ENCODE data around the gene SLC26A2. TPM values are rescaled to one million over a fixed set of nuclear protein-coding genes. Genes with fewer than 3 reads are reported as not detected.

The SLC26A2 gene
- total and polyA plus RNA-seq, 10 of the 15 experiments (the other 5 are each of a cell fraction or from before 2014, with no cell fraction given): 1.7 to 6.4 (median 4.2) TPM

- peak; percentile 62; the same call in 1 of the 2 replicates for TF ChIP-seq ATF7 (IDR thresholded peaks at IDR 0.05; ENCODE audit: low read depth)
- TF ChIP-seq POLR2AphosphoS5 (IDR thresholded peaks at IDR 0.05; ENCODE audit: low read length): no peak
- 0 out of 2 replicates have a peak, but pooled peaks have one; percentile 13 for TF ChIP-seq RUNX3 (IDR thresholded peaks at IDR 0.05; ENCODE audit: low read length)
- TF ChIP-seq ZNF217 (IDR thresholded peaks at IDR 0.05): no peak
- peak; percentile 55 to 61 for TF ChIP-seq IKZF2 (IDR thresholded peaks at IDR 0.05)
- no peak for TF ChIP-seq SPI1 (IDR thresholded peaks at IDR 0.05; ENCODE audit: borderline replicate concordance, insufficient read depth, low read depth, low read length)
- 0 out of 2 replicates have a peak, but pooled peaks have one; percentile 19 for TF ChIP-seq BACH1 (IDR thresholded peaks at IDR 0.05; ENCODE audit: borderline replicate concordance)
- TF ChIP-seq SIX5 (IDR thresholded peaks at IDR 0.05; ENCODE audit: low read depth, low read length, severe bottlenecking): no peak
- peak; percentile 35; the same call in 1 of the 2 replicates for TF ChIP-seq CREB1 (IDR thresholded peaks at IDR 0.05; ENCODE audit: low read depth)
- 0 out of 4 replicates have a peak, but pooled peaks have one; percentile 20 to 34 for TF ChIP-seq BHLHE40 (IDR thresholded peaks at IDR 0.05; ENCODE audit: borderline replicate concordance in 1 of 2, low read depth in 2 of 2, low read length in 1 of 2)
- peak; percentile 22; the same call in 1 of the 2 replicates for TF ChIP-seq SMC3 (IDR thresholded peaks at IDR 0.05; ENCODE audit: borderline replicate concordance, low read length)
- 0 out of 2 replicates have a peak, but pooled peaks have one; percentile 24 for TF ChIP-seq RAD21 (IDR thresholded peaks at IDR 0.05; ENCODE audit: insufficient read depth, low read depth, low read length)
- TF ChIP-seq, protein P1, sequence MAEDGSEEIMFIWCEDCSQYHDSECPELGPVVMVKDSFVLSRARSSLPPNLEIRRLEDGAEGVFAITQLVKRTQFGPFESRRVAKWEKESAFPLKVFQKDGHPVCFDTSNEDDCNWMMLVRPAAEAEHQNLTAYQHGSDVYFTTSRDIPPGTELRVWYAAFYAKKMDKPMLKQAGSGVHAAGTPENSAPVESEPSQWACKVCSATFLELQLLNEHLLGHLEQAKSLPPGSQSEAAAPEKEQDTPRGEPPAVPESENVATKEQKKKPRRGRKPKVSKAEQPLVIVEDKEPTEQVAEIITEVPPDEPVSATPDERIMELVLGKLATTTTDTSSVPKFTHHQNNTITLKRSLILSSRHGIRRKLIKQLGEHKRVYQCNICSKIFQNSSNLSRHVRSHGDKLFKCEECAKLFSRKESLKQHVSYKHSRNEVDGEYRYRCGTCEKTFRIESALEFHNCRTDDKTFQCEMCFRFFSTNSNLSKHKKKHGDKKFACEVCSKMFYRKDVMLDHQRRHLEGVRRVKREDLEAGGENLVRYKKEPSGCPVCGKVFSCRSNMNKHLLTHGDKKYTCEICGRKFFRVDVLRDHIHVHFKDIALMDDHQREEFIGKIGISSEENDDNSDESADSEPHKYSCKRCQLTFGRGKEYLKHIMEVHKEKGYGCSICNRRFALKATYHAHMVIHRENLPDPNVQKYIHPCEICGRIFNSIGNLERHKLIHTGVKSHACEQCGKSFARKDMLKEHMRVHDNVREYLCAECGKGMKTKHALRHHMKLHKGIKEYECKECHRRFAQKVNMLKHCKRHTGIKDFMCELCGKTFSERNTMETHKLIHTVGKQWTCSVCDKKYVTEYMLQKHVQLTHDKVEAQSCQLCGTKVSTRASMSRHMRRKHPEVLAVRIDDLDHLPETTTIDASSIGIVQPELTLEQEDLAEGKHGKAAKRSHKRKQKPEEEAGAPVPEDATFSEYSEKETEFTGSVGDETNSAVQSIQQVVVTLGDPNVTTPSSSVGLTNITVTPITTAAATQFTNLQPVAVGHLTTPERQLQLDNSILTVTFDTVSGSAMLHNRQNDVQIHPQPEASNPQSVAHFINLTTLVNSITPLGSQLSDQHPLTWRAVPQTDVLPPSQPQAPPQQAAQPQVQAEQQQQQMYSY (CRISPR knock-in tag; IDR thresholded peaks at IDR 0.05): 0 out of 2 replicates have a peak, but pooled peaks have one; percentile 20
- TF ChIP-seq, protein P2, sequence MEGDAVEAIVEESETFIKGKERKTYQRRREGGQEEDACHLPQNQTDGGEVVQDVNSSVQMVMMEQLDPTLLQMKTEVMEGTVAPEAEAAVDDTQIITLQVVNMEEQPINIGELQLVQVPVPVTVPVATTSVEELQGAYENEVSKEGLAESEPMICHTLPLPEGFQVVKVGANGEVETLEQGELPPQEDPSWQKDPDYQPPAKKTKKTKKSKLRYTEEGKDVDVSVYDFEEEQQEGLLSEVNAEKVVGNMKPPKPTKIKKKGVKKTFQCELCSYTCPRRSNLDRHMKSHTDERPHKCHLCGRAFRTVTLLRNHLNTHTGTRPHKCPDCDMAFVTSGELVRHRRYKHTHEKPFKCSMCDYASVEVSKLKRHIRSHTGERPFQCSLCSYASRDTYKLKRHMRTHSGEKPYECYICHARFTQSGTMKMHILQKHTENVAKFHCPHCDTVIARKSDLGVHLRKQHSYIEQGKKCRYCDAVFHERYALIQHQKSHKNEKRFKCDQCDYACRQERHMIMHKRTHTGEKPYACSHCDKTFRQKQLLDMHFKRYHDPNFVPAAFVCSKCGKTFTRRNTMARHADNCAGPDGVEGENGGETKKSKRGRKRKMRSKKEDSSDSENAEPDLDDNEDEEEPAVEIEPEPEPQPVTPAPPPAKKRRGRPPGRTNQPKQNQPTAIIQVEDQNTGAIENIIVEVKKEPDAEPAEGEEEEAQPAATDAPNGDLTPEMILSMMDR (IDR thresholded peaks at IDR 0.05 in 2 of 3, conservative IDR thresholded peaks at IDR 0.05 in 1 of 3; ENCODE audit: control insufficient read depth in 2 of 3, extremely low read depth in 1 of 3, insufficient read depth in 1 of 3, low read depth in 3 of 3, low read length in 3 of 3): peak; percentile 38 to 75 (median 49); a peak in 5 of 6 replicates
- peak; percentile 54 for TF ChIP-seq EED (IDR thresholded peaks at IDR 0.05; ENCODE audit: low read depth)
- no peak for TF ChIP-seq RELA (IDR thresholded peaks at IDR 0.05; ENCODE audit: borderline replicate concordance, partially characterized antibody)
- no peak for TF ChIP-seq ZNF274 (IDR thresholded peaks at IDR 0.05; ENCODE audit: insufficient read depth, insufficient read length)
- TF ChIP-seq ETV6 (conservative IDR thresholded peaks at IDR 0.05 in 1 of 2, IDR thresholded peaks at IDR 0.05 in 1 of 2; ENCODE audit: borderline replicate concordance in 1 of 2, low read depth in 1 of 2): peak in 1 of 2 experiments; percentile 76; a peak in 2 of 4 replicates
- no peak for TF ChIP-seq BCLAF1 (IDR thresholded peaks at IDR 0.05)
- peak; percentile 28; the same call in 1 of the 2 replicates for TF ChIP-seq IKZF1 (conservative IDR thresholded peaks at IDR 0.05)
Observed at GRCh38 chr5:149959406-149960236, 937 bp upstream of the SLC26A2 start (continued).
